ENCODE measurements around the gene ATXN7L1. TPM values are rescaled to one million over a fixed set of nuclear protein-coding genes. Genes with fewer than 3 reads are reported as not detected.

Gene ATXN7L1
- total and polyA plus RNA-seq, 2 of the 8 experiments (the other 6 are each of a cell fraction or from before 2014, with no cell fraction given), result 14.3 to 34.0 TPM

- TF ChIP-seq MAX (IDR thresholded peaks at IDR 0.05), result no peak
- no peak for TF ChIP-seq CHD7 (IDR thresholded peaks at IDR 0.05; ENCODE audit: insufficient replicate concordance, low read length)
- TF ChIP-seq PHF8 (conservative IDR thresholded peaks at IDR 0.05; ENCODE audit: low read depth, low read length), result no peak
- TF ChIP-seq RNF2 (IDR thresholded peaks at IDR 0.05; ENCODE audit: borderline replicate concordance, low read depth, low read length, missing control alignments, poor library complexity, severe bottlenecking), result no peak
- TF ChIP-seq POLR2AphosphoS5 (IDR thresholded peaks at IDR 0.05; ENCODE audit: low read depth, low read length), result no peak
- no peak for TF ChIP-seq KDM5A (IDR thresholded peaks at IDR 0.05; ENCODE audit: low read length)
- no peak for TF ChIP-seq HDAC2 (IDR thresholded peaks at IDR 0.05; ENCODE audit: borderline replicate concordance in 1 of 2, low read depth in 2 of 2, low read length in 2 of 2)
These were observed 37.7 kb downstream of the ATXN7L1 start (continued) for GRCh38 chr7:105838627-105839231.

All from H1 (cell line).